Heart left ventricle (tissue), 16 donors: Measurements from ENCODE around the gene SOX14. TPM values are rescaled to one million over a fixed set of nuclear protein-coding genes. Genes with fewer than 3 reads are reported as not detected.

Source experiments
- ATAC-seq, 4 donors: fragments of 200-7000 bp; cut with Tn5 transposase; one replicate each; pipeline ENCODE4 v1.9.1; 2020 to 2022; ENCODE audit warnings: moderate library complexity in 4 of 4, mild to moderate bottlenecking in 3 of 4, moderate number of reproducible peaks in 1 of 4
- DNase-seq, 5 donors: peaks; one replicate each; pipeline ENCODE4 v3.0.0-alpha.2; 2020
- H3K27ac ChIP-seq, 12 donors: fragments of 200-600 bp; sonication (generic) in 4 of 12; one replicate each; pipeline versions ENCODE4 v1.5.0 to v1.8.0; 2016 to 2022; ENCODE audit warnings: mild to moderate bottlenecking in 2 of 12
- H3K27me3 ChIP-seq, 9 donors: fragments of 200-600 bp; sonication (generic) in 2 of 9; one replicate each; pipeline versions ENCODE4 v1.5.1 to v1.8.0; 2016 to 2022; ENCODE audit warnings: mild to moderate bottlenecking in 3 of 9
- H3K36me3 ChIP-seq, 9 donors: fragments of 200-600 bp; sonication (generic) in 2 of 9; one replicate each; pipeline versions ENCODE4 v1.5.0 to v1.8.0; 2018 to 2022; ENCODE audit warnings: mild to moderate bottlenecking in 2 of 9
- H3K4me1 ChIP-seq, 12 donors: fragments of 200-600 bp; sonication (generic) in 4 of 12; one replicate each; pipeline versions ENCODE4 v1.5.0 to v1.8.0; 2016 to 2022; ENCODE audit warnings: mild to moderate bottlenecking in 3 of 12
- H3K4me3 ChIP-seq, 12 donors: fragments of 200-600 bp; sonication (generic) in 4 of 12; one replicate each; pipeline versions ENCODE4 v1.5.0 to v1.8.0; 2017 to 2022; ENCODE audit warnings: mild to moderate bottlenecking in 9 of 12, moderate library complexity in 4 of 12
- H3K9me3 ChIP-seq, 12 donors: fragments of 200-600 bp; sonication (generic) in 4 of 12; one replicate each; pipeline versions ENCODE4 v1.5.0 to v1.8.0; 2016 to 2022; ENCODE audit warnings: mild to moderate bottlenecking in 1 of 12
- POLR2A ChIP-seq, 2 donors: fragments of 450-650 bp; IDR thresholded peaks; one replicate each; pipeline ENCODE4 v1.6.1; 2017; ENCODE audit warnings: antibody characterized with exemption in 2 of 2, mild to moderate bottlenecking in 2 of 2, moderate library complexity in 2 of 2
- WGBS, 4 donors: extraction: QIAGEN DNeasy Blood & Tissue Kit in 2 of 4; methylation state at CpG; one replicate each; pipeline versions ENCODE4 v1.1.5 to v1.1.7; 2013 to 2018; 5-methylcytosine and 5-hydroxymethylcytosine counted together
- intact Hi-C, 10 donors: fragments of 100-400 bp; cut with DNase I; formaldehyde crosslinking; loops; one replicate each; pipeline versions ENCODE4 v1.11.1 to v1.14.2; 2022
- polyA plus RNA-seq, 2 donors: library from polyadenylated mRNA; stranded (reverse); fragments of 200-250 nt; gene quantifications; one replicate each; pipeline ENCODE4 v1.2.3, GENCODE V29; 2013
- total RNA-seq, 9 donors: library from RNA; depleted of rRNA in 2 of 9; stranded (reverse); fragments of >200 nt in 2 of 9; fragmentation: NEBNext Ultra II Directional in 3 of 9; extraction: Animal tissue kit (Norgen Biotek cat#: 25700) in 3 of 9; gene quantifications; one replicate each; pipeline versions ENCODE4 v1.1.0 to v1.2.4, GENCODE V29; 2016 to 2023
- TF ChIP-seq, protein P1 (sequence below), 12 donors: fragments of 200-600 bp; sonication (generic) in 4 of 12; IDR thresholded peaks; one replicate each; pipeline versions ENCODE4 v1.5.0 to v1.8.0; 2018 to 2022; ENCODE audit warnings: antibody characterized with exemption in 12 of 12, mild to moderate bottlenecking in 5 of 12
- donor health status: ischemic (EF 13 %, LVEDD 7.1; RV severe dilation, severe dysfunction).
- donor health status: healthy with polysubstance abuse.
- donor health status: DM: no; HTN: yes; CAD: no.
- donor health status: DM: no; HTN: no; CAD: no.
- donor health status: ischemic (EF 25% LVEDD 6.9; RV normal size, moderate dysfunction).
- donor health status: ischemic (EF 25% LVEDD 5.7; RV mildly dilated, moderate dysfunction).
- donor health status: healthy.
- donor health status: DM: yes; HTN: yes; CAD: no.
- donor health status: ischemic (EF 35%, LVEDD 5.7; RV mildly dilated, moderate dysfunction).
- donor health status: nonischemic (EF 11% LVEDD 7.7; RV severe dilation, severe dysfunction).
- donor health status: DM: yes; HTN: yes; CAD: no.
- donor health status: PGD.
- donor health status: ischemic (EF 29% LVEDD 5.4; RV normal size, mild dysfunction).
- donor health status: nonischemic (EF 23%, LVEDD 6.1; RV moderate dilation, normal function).

The SOX14 gene
- total and polyA plus RNA-seq, 11 donors: not detected

DNA sequence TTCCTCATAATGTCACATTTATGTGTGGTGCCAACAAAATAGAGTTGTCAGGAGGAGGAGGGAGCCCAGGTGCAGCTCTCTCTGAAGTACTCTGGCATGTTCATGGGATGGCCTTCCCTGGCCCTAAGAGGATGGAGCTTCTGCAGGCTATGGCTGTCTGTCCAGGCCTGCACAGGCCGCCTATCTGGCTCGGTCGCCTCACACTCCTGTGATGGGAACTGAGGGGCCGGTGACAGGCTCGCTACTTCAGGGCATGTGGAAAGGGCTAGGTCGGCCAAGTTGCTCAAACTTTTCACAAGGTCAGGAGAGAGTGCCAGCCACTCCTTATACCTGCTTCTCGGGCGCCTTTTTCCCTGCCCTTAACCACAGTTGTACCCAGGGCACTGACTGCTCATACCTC is 51.1 kb downstream of the SOX14 start:
- no peak overlapping the region for H3K27ac ChIP-seq
- H3K36me3 ChIP-seq: no peaks in the 10 kb centered on the region
- DNase-seq: no peak
- 79 to 85% (median 84%) methylated on average over 8 of the region's 8 CpGs for WGBS, 4 donors
- TF ChIP-seq POLR2A (IDR thresholded peaks at IDR 0.05): no peak
- TF ChIP-seq, protein P1, sequence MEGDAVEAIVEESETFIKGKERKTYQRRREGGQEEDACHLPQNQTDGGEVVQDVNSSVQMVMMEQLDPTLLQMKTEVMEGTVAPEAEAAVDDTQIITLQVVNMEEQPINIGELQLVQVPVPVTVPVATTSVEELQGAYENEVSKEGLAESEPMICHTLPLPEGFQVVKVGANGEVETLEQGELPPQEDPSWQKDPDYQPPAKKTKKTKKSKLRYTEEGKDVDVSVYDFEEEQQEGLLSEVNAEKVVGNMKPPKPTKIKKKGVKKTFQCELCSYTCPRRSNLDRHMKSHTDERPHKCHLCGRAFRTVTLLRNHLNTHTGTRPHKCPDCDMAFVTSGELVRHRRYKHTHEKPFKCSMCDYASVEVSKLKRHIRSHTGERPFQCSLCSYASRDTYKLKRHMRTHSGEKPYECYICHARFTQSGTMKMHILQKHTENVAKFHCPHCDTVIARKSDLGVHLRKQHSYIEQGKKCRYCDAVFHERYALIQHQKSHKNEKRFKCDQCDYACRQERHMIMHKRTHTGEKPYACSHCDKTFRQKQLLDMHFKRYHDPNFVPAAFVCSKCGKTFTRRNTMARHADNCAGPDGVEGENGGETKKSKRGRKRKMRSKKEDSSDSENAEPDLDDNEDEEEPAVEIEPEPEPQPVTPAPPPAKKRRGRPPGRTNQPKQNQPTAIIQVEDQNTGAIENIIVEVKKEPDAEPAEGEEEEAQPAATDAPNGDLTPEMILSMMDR (IDR thresholded peaks at IDR 0.05): no peak
- no peak for ATAC-seq
- H3K27me3 ChIP-seq: peaks cover 0 to 23% (median 0%) of the 10 kb centered on the region in 9 donors
- H3K4me1 ChIP-seq: no peaks in the 10 kb centered on the region
- no peak overlapping the region for H3K4me3 ChIP-seq
- H3K9me3 ChIP-seq: no peaks in the 10 kb centered on the region
- intact Hi-C loops: no loop called here

Other genes with a start within 250 kb of the SOX14 start
- not detected for gene CLDN18, start 245.8 kb downstream of the SOX14 start, total RNA-seq
- under 1 TPM in 1 of 2 donors, not detected in 1; 0.01 TPM for gene CLDN18, start 245.8 kb downstream of the SOX14 start, polyA plus RNA-seq